Suppressor macrophage treated with lipopolysaccharide for 1 hour (primary cell): Measurements from ENCODE around the gene GALNT2.
A peak's percentile ranks its signal among the peaks of the same experiment; 100 is the strongest.

Experiments used
- DNase-seq, 3 donors: peaks; one replicate each; pipeline ENCODE4 v3.0.0-alpha.2; 2020 to 2022

The GALNT2 gene

GRCh38 chr1:230219174-230220067 lies 152.4 kb downstream of the GALNT2 start:
- no peak for DNase-seq

GRCh38 chr1:230220478-230220877 lies 153.4 kb downstream of the GALNT2 start:
- DNase-seq: no peak

GRCh38 chr1:230220907-230221306 lies 153.9 kb downstream of the GALNT2 start:
- no peak for DNase-seq

- no peak for DNase-seq
These were observed 155.6 kb downstream of the GALNT2 start for GRCh38 chr1:230222678-230223077.

- no peak for DNase-seq
These were observed 157.3 kb downstream of the GALNT2 start for GRCh38 chr1:230224101-230224960.

- DNase-seq: no peak
These were observed 159.2 kb downstream of the GALNT2 start for GRCh38 chr1:230226007-230226800.

GRCh38 chr1:230226814-230227213 lies 159.8 kb downstream of the GALNT2 start:
- no peak for DNase-seq

- DNase-seq: no peak
These were observed 161.3 kb downstream of the GALNT2 start for GRCh38 chr1:230228236-230228897.

- no peak for DNase-seq
These were observed 163.2 kb downstream of the GALNT2 start for GRCh38 chr1:230230273-230230672.

- DNase-seq: no peak
These were observed 164.1 kb downstream of the GALNT2 start for GRCh38 chr1:230230948-230231773.

- DNase-seq: peak in 2 of 3 donors; percentile 10 to 23
These were observed 164.7 kb downstream of the GALNT2 start for GRCh38 chr1:230231774-230232145.

- DNase-seq: no peak
These were observed 165.3 kb downstream of the GALNT2 start for GRCh38 chr1:230232371-230232771.

- no peak for DNase-seq
These were observed 166.7 kb downstream of the GALNT2 start for GRCh38 chr1:230233786-230234185.

GRCh38 chr1:230235876-230236275 lies 168.8 kb downstream of the GALNT2 start:
- no peak for DNase-seq

- DNase-seq: no peak
These were observed 169.4 kb downstream of the GALNT2 start for GRCh38 chr1:230236301-230237008.

- DNase-seq: no peak
These were observed 170.0 kb downstream of the GALNT2 start for GRCh38 chr1:230237009-230237370.

GRCh38 chr1:230237805-230238204 lies 170.8 kb downstream of the GALNT2 start:
- no peak for DNase-seq

- peak in 2 of 3 donors; percentile 13 to 40 for DNase-seq
These were observed 173.5 kb downstream of the GALNT2 start for GRCh38 chr1:230240446-230241086.

- peak in 2 of 3 donors; percentile 7 to 10 for DNase-seq
These were observed 175.3 kb downstream of the GALNT2 start for GRCh38 chr1:230242326-230242725.

- DNase-seq: no peak
These were observed 176.1 kb downstream of the GALNT2 start for GRCh38 chr1:230243146-230243545.
